Epithelial cell of esophagus (primary cell): ENCODE results near the gene KLHL5.

ENCODE experiments used
- DNase-seq: peaks from one replicate; pipeline ENCODE4 v3.0.0; 2010; ENCODE audit warnings: low read depth
- H3K4me3 ChIP-seq: 2 replicates; pipeline ENCODE4 v1.5.1; 2011; ENCODE audit warnings: mild to moderate bottlenecking, low read length, control low read depth
- CTCF ChIP-seq: IDR thresholded peaks from 2 replicates; pipeline ENCODE4 v1.5.1; 2011; ENCODE audit warnings: low read depth, mild to moderate bottlenecking, low read length, control low read depth, inconsistent platforms; ENCODE audit not compliant: insufficient read depth; ENCODE audit errors: missing control alignments

The KLHL5 gene

GRCh38 chr4:39061457-39061856 is 575 bp upstream of the KLHL5 start:
- no peak for TF ChIP-seq CTCF
- DNase-seq: no peak
- H3K4me3 ChIP-seq: no peak overlapping the region

- DNase-seq: no peak
- no peak for TF ChIP-seq CTCF
- no peak overlapping the region for H3K4me3 ChIP-seq
Observed at GRCh38 chr4:39062770-39063097, 702 bp downstream of the KLHL5 start.

- H3K4me3 ChIP-seq: no peak overlapping the region
- no peak for TF ChIP-seq CTCF
- DNase-seq: no peak
Observed at GRCh38 chr4:39063430-39063829, 1.4 kb downstream of the KLHL5 start.

GRCh38 chr4:39066371-39066770 is 4.3 kb downstream of the KLHL5 start:
- DNase-seq: no peak
- no peak for TF ChIP-seq CTCF

GRCh38 chr4:39067031-39067430 is 5.0 kb downstream of the KLHL5 start:
- no peak for TF ChIP-seq CTCF
- DNase-seq: no peak

More at GRCh38 chr4:39066371-39066770, 4.3 kb downstream of the KLHL5 start:
- H3K4me3 ChIP-seq: no peak overlapping the region

GRCh38 chr4:39067451-39067850 is 5.4 kb downstream of the KLHL5 start:
- no peak overlapping the region for H3K4me3 ChIP-seq
- no peak for DNase-seq
- no peak for TF ChIP-seq CTCF

More at GRCh38 chr4:39067031-39067430, 5.0 kb downstream of the KLHL5 start:
- no peak overlapping the region for H3K4me3 ChIP-seq

- no peak for DNase-seq
- H3K4me3 ChIP-seq: no peak overlapping the region
- TF ChIP-seq CTCF: no peak
Observed at GRCh38 chr4:39068907-39069306, 6.9 kb downstream of the KLHL5 start.
